ENCODE measurements around the gene DMRTB1. TPM values are rescaled to one million over a fixed set of nuclear protein-coding genes. Genes with fewer than 3 reads are reported as not detected.

Gene DMRTB1
- total and polyA plus RNA-seq, 2 donors (not counting 1 experiment from before 2014, with no cell fraction given) = not detected

GRCh38 chr1:53468374-53468773 is 9.2 kb downstream of the DMRTB1 start:
- Histone ChIP-seq H3K4me1 (ENCODE audit: control insufficient read depth in 2 of 2, insufficient read depth in 2 of 2, low read length in 2 of 2) (no peaks in the 10 kb centered on the region), H3K4me3 (ENCODE audit: control extremely low read depth in 1 of 5, extremely low read depth in 1 of 5, insufficient read depth in 1 of 5, low read depth in 2 of 5, low read length in 4 of 5) (no peak overlapping the region), H3K27me3 (replicated peaks in 1 of 4; ENCODE audit: control extremely low read depth in 1 of 4, control insufficient read depth in 3 of 4, insufficient read depth in 4 of 4, low read length in 3 of 4) (no peaks in the 10 kb centered on the region), H2AFZ (ENCODE audit: insufficient read depth, low read depth, low read length, poor library complexity, severe bottlenecking) (no peak overlapping the region), H3K79me2 (ENCODE audit: control insufficient read depth, insufficient read depth, low read length) (no peaks in the 10 kb centered on the region), H3K36me3 (replicated peaks in 1 of 2; ENCODE audit: control extremely low read depth in 1 of 2, control insufficient read depth in 1 of 2, extremely low read depth in 1 of 2, insufficient read depth in 2 of 2, low read length in 1 of 2) (no peaks in the 10 kb centered on the region), H3K9me3 (ENCODE audit: control extremely low read depth in 1 of 3, control insufficient read depth in 2 of 3, insufficient read depth in 1 of 3, low read length in 2 of 3) (no peaks in the 10 kb centered on the region), H3K27ac (ENCODE audit: low read length in 2 of 2) (no peak overlapping the region), H4K20me1 (ENCODE audit: control insufficient read depth, insufficient read depth, low read length, poor library complexity, severe bottlenecking) (no peaks in the 10 kb centered on the region), H3K9ac (ENCODE audit: low read length) (no peak overlapping the region), H3K4me2 (replicated peaks; ENCODE audit: low read depth, low read length, poor library complexity, severe bottlenecking) (no peak overlapping the region)
- no peaks in the 10 kb centered on the region for H3K9me3 Mint-ChIP-seq (ENCODE audit: insufficient read depth)
- H3K4me3 Mint-ChIP-seq = no peak overlapping the region
- POLR2A ChIA-PET = no interaction called here
- TF ChIP-seq EZH2 (IDR thresholded peaks at IDR 0.05; ENCODE audit: borderline replicate concordance, insufficient read depth, low read depth, low read length, poor library complexity, severe bottlenecking) = no peak
- no peak for ATAC-seq (ENCODE audit: low read depth)
- 95% methylated on average over 2 of the region's 2 CpGs for WGBS (ENCODE audit: insufficient coverage)
- no peaks in the 10 kb centered on the region for H3K4me1 Mint-ChIP-seq
- no peak overlapping the region for H3K27ac Mint-ChIP-seq
- CTCF ChIA-PET = no interaction called here
- no peaks in the 10 kb centered on the region for H3K27me3 Mint-ChIP-seq
- intact Hi-C loops (cut with micrococcal nuclease) = no loop called here
- no peak for DNase-seq

GRCh38 chr1:53469373-53469772 is 10.2 kb downstream of the DMRTB1 start:
- DNase-seq = no peak
- H3K36me3 ChIP-seq (replicated peaks in 1 of 2; ENCODE audit: control extremely low read depth in 1 of 2, control insufficient read depth in 1 of 2, extremely low read depth in 1 of 2, insufficient read depth in 2 of 2, low read length in 1 of 2) = no peaks in the 10 kb centered on the region
- H3K27ac ChIP-seq (ENCODE audit: low read length in 2 of 2) = no peak overlapping the region
- no peaks in the 10 kb centered on the region for H3K4me1 ChIP-seq (ENCODE audit: control insufficient read depth in 2 of 2, insufficient read depth in 2 of 2, low read length in 2 of 2)
- Mint-ChIP-seq H3K4me3 (no peak overlapping the region), H3K4me1 (no peaks in the 10 kb centered on the region), H3K9me3 (ENCODE audit: insufficient read depth) (no peaks in the 10 kb centered on the region), H3K27ac (no peak overlapping the region), H3K27me3 (no peaks in the 10 kb centered on the region)
- no peak for TF ChIP-seq CTCF (IDR thresholded peaks at IDR 0.05)
- no peak for TF ChIP-seq EZH2 (IDR thresholded peaks at IDR 0.05; ENCODE audit: borderline replicate concordance, insufficient read depth, low read depth, low read length, poor library complexity, severe bottlenecking)
- no peak overlapping the region for H3K4me2 ChIP-seq (replicated peaks; ENCODE audit: low read depth, low read length, poor library complexity, severe bottlenecking)
- no peaks in the 10 kb centered on the region for H3K9me3 ChIP-seq (ENCODE audit: control extremely low read depth in 1 of 3, control insufficient read depth in 2 of 3, insufficient read depth in 1 of 3, low read length in 2 of 3)
- ATAC-seq (ENCODE audit: low read depth) = no peak
- H4K20me1 ChIP-seq (ENCODE audit: control insufficient read depth, insufficient read depth, low read length, poor library complexity, severe bottlenecking) = no peaks in the 10 kb centered on the region
- intact Hi-C loops (cut with micrococcal nuclease) = no loop called here
- no peaks in the 10 kb centered on the region for H3K27me3 ChIP-seq (replicated peaks in 1 of 4; ENCODE audit: control extremely low read depth in 1 of 4, control insufficient read depth in 3 of 4, insufficient read depth in 4 of 4, low read length in 3 of 4)
- no peak overlapping the region for H2AFZ ChIP-seq (ENCODE audit: insufficient read depth, low read depth, low read length, poor library complexity, severe bottlenecking)
- 92% methylated on average over 5 of the region's 5 CpGs for WGBS (ENCODE audit: insufficient coverage)
- H3K9ac ChIP-seq (ENCODE audit: low read length) = no peak overlapping the region
- no peak overlapping the region for H3K4me3 ChIP-seq (ENCODE audit: control extremely low read depth in 1 of 5, extremely low read depth in 1 of 5, insufficient read depth in 1 of 5, low read depth in 2 of 5, low read length in 4 of 5)
- ChIA-PET POLR2A (no interaction called here), CTCF (no interaction called here)
- no peaks in the 10 kb centered on the region for H3K79me2 ChIP-seq (ENCODE audit: control insufficient read depth, insufficient read depth, low read length)
